AG04450 (cell line): ENCODE measurements around the gene RASGRF2. TPM values are rescaled to one million over a fixed set of nuclear protein-coding genes. Genes with fewer than 3 reads are reported as not detected.

Experiments used
- CTCF ChIA-PET: fragments of 300-600, 350-600 bp; formaldehyde crosslinking; extraction: SDS; loops from one replicate; lab custom pipeline; 2022; ENCODE audit warnings: antibody characterized with exemption, inconsistent platforms; lab: Charles Lee
- POLR2A ChIA-PET: fragments of 350-600 bp; formaldehyde crosslinking; extraction: SDS; loops from one replicate; lab custom pipeline; 2021; ENCODE audit warnings: antibody characterized with exemption, inconsistent platforms; lab: Yijun Ruan, JAX
- DNase-seq: peaks from one replicate; pipeline ENCODE4 v3.0.0-alpha.2; 2011; ENCODE audit warnings: low read depth, low spot score
- H3K27ac ChIP-seq: one replicate; pipeline ENCODE4 v1.5.1; 2012; ENCODE audit warnings: low read depth, low read length, control low read depth
- H3K27me3 ChIP-seq: one replicate; pipeline ENCODE4 v1.6.0; 2012; ENCODE audit warnings: low read length; ENCODE audit not compliant: control insufficient read depth, insufficient read depth
- H3K4me3 ChIP-seq: 2 replicates; pipeline ENCODE4 v1.5.1; 2011; ENCODE audit warnings: mild to moderate bottlenecking, low read depth, low read length, control low read depth
- H3K9me3 ChIP-seq: 2 replicates; pipeline ENCODE4 v1.5.1; 2012; ENCODE audit warnings: low read length; ENCODE audit not compliant: control insufficient read depth, insufficient read depth
- CTCF ChIP-seq: IDR thresholded peaks from 2 replicates; pipeline ENCODE4 v1.5.1; 2011; ENCODE audit warnings: low read depth, low read length, control low read depth, inconsistent platforms
- polyA plus RNA-seq: library from polyadenylated mRNA; depleted of rRNA; stranded (reverse); fragments of >200 nt; gene quantifications from 2 replicates; pipeline ENCODE4 v1.2.3, GENCODE V29; 2011

RASGRF2 gene
- polyA plus RNA-seq, 1 experiment, result 19.5 TPM

- TF ChIP-seq CTCF, result no peak
- no peak for DNase-seq
- ChIA-PET POLR2A (no interaction called here), CTCF (no interaction called here)
- Histone ChIP-seq H3K27me3 (no peaks in the 10 kb centered on the region), H3K27ac (no peak overlapping the region), H3K9me3 (no peaks in the 10 kb centered on the region), H3K4me3 (no peak overlapping the region)
Observed at GRCh38 chr5:81246697-81247096, 286.5 kb downstream of the RASGRF2 start.

GRCh38 chr5:81247441-81247972, 287.3 kb downstream of the RASGRF2 start:
- ChIA-PET POLR2A (no interaction called here), CTCF (interaction anchor here (0.5 to 0.8 kb wide), 2 partner anchors 39 to 51 kb away, joined by 3 to 4 read pairs; no protein-coding TSS in a partner anchor)
- Histone ChIP-seq H3K27me3 (no peaks in the 10 kb centered on the region), H3K27ac (peak overlapping the region; percentile 42), H3K4me3 (no peak overlapping the region), H3K9me3 (no peaks in the 10 kb centered on the region)
- DNase-seq, result peak; percentile 13
- no peak for TF ChIP-seq CTCF

GRCh38 chr5:81249240-81249639, 289.1 kb downstream of the RASGRF2 start:
- H3K27me3 ChIP-seq, result no peaks in the 10 kb centered on the region
- H3K4me3 ChIP-seq, result no peak overlapping the region
- H3K27ac ChIP-seq, result no peak overlapping the region
- POLR2A ChIA-PET, result no interaction called here
- no peak for DNase-seq
- no peak for TF ChIP-seq CTCF
- CTCF ChIA-PET, result interaction anchor here (1.0 to 2.3 kb wide), 4 partner anchors 50 to 976 kb away, joined by 3 to 6 read pairs (median 4); no protein-coding TSS in a partner anchor
- H3K9me3 ChIP-seq, result no peaks in the 10 kb centered on the region

GRCh38 chr5:81250004-81250403, 289.8 kb downstream of the RASGRF2 start:
- H3K27ac ChIP-seq, result no peak overlapping the region
- TF ChIP-seq CTCF, result no peak
- CTCF ChIA-PET, result interaction anchor here (2.3 kb wide), 1 partner anchor 55 kb away, joined by 6 read pairs; no protein-coding TSS in a partner anchor
- no peaks in the 10 kb centered on the region for H3K27me3 ChIP-seq
- peaks cover 3% of the 10 kb centered on the region; the same call in 1 of the 2 replicates for H3K9me3 ChIP-seq
- no peak overlapping the region for H3K4me3 ChIP-seq
- POLR2A ChIA-PET, result interaction anchor here (0.6 kb wide), 1 partner anchor 21 kb away, joined by 4 read pairs; no protein-coding TSS in a partner anchor
- DNase-seq, result no peak

GRCh38 chr5:81251922-81252321, 291.8 kb downstream of the RASGRF2 start:
- H3K9me3 ChIP-seq, result peaks cover 4% of the 10 kb centered on the region; the same call in 1 of the 2 replicates
- DNase-seq, result no peak
- TF ChIP-seq CTCF, result no peak
- no peak overlapping the region for H3K4me3 ChIP-seq
- no peaks in the 10 kb centered on the region for H3K27me3 ChIP-seq
- H3K27ac ChIP-seq, result no peak overlapping the region
- CTCF ChIA-PET, result no interaction called here
- POLR2A ChIA-PET, result no interaction called here
